ENCODE data around the gene MLX. TPM values are rescaled to one million over a fixed set of nuclear protein-coding genes. Genes with fewer than 3 reads are reported as not detected.
A peak's percentile ranks its signal among the peaks of the same experiment; 100 is the strongest.

MLX gene
- 44.8 TPM for polyA plus RNA-seq

DNA sequence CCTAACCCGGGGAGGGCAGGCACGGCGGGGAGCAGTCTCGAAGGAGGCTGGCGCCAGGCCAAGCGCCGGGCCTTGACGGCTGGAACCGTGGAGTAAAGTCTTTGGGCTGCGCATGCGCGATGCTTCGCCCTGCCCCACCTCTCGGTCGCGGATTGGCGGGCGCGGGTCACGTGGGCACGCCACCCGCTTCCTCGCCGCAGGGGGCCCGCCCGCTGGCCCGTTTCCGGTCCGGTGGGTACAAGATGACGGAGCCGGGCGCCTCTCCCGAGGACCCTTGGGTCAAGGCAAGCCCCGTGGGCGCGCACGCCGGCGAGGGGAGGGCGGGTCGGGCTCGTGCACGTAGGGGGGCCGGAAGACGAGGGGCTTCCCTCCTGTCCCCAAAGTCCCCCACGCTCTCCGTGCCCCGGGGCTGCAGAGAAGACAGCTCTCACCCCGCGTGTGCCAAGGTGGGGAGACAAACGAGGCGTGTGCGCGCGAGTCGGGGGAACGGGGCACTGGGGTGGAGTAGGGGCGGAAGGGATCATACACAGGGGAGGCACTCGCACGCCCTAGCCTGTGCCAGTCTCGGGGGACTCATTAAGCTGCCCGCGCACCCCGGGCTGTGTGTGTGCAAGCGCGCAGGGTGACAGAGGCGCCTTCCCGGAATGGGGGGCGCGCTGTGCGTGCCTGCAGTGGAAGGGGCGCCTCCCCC is at the start of gene MLX:
Gene MLX, plus strand, starts transcription at position 218 of the 691 bp plus-strand sequence. Its CDS starts 25 bp downstream, at position 243.
- Mint-ChIP-seq H3K9me3 (no peaks in the 10 kb centered on the region), H3K27me3 (no peaks in the 10 kb centered on the region), H3K27ac (peak within 1 kb of the TSS; percentile 64 to 98 (median 92)), H3K4me3 (peak within 1 kb of the TSS; percentile 90 to 99 (median 96)), H3K36me3 (peaks cover 1% of the 10 kb centered on the region), H3K4me1 (peaks cover 17 to 21% (median 18%) of the 10 kb centered on the region in 3 donors)

GRCh38 chr17:42517516-42517915 is 49.4 kb upstream of the MLX start:
- no peak overlapping the region for H3K4me3 Mint-ChIP-seq
- peaks cover 0 to 7% (median 2%) of the 10 kb centered on the region in 3 donors for H3K4me1 Mint-ChIP-seq
- H3K36me3 Mint-ChIP-seq: peaks cover 3% of the 10 kb centered on the region
- no peak overlapping the region for H3K27ac Mint-ChIP-seq
- H3K27me3 Mint-ChIP-seq: no peaks in the 10 kb centered on the region
- no peaks in the 10 kb centered on the region for H3K9me3 Mint-ChIP-seq

DNA sequence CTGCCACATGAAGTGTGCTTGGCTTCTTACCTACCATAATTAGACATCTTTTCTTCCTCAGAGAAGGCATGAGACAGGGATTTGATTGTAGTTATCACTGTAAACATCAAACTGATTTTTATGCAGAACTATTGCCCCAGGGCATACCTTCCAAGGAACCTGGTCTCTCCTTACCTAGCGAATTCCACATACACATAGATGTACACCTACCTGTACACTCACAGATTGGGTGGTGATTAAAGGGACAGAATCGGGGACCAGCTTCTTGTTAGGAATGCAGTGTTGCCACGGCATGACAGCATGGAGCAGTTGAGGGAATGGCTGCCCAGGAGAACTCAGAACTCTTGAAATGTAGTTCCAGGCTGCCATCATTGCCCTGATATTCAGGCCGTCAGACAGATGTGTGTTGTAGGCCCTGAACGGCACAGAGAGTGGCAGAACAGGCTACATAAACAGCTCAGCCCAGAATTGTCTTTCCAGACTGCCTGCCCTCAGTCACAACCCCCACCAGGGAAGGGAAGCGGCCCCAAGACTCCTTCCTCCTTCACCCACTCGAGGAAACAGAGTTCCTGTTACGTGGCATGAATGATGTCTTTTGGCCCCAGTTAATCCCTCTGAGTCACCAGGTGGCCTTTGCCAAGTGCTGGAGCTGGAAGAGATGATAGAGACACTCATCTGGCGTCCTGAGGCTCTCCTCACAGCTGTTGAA is 48.7 kb upstream of the MLX start:
- Mint-ChIP-seq H3K27me3 (no peaks in the 10 kb centered on the region), H3K4me3 (no peak overlapping the region), H3K9me3 (no peaks in the 10 kb centered on the region), H3K36me3 (peaks cover 2% of the 10 kb centered on the region), H3K27ac (no peak overlapping the region), H3K4me1 (peaks cover 0 to 7% (median 2%) of the 10 kb centered on the region in 3 donors)

DNA sequence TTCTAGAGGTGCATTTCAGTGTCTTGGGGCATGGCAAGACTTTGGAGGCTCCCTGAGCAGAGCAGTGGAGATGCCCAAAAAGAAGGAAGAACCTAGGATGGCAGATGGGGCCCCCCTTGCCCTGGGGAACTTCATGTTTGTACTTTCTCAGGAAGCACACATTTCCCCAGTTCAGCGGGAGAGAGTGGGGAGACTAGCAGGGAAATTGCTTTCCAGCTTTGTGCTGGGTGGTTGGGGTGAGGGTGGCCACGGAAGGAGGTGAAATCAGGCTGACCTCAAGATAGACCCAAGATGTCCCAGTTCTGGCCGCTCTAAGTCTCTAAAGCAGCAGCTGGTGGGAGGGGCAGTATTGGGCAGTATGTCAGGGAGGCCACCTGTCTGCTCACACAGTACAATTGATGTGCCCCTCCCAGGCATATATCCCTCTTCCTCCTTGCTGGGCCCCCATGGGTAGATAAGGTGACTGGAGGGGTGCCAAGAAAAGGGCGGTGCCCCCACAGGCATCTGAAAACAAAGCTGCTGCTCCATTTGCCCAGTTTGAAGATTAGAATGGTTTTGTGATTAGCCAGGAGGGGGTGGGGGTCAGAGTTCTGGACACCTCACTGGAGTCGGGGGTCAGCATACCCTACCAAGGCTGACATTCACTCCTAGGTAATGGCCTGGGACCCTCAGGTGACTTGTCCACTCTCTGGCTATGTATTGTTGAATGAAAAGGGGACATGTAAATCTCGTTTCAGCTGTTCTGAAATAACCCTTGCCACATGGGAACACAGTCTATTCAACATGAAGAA is 48.0 kb upstream of the MLX start:
- no peaks in the 10 kb centered on the region for H3K9me3 Mint-ChIP-seq
- no peaks in the 10 kb centered on the region for H3K27me3 Mint-ChIP-seq
- H3K4me1 Mint-ChIP-seq: peaks cover 0 to 7% (median 2%) of the 10 kb centered on the region in 3 donors
- peaks cover 1% of the 10 kb centered on the region for H3K36me3 Mint-ChIP-seq
- no peak overlapping the region for H3K4me3 Mint-ChIP-seq
- no peak overlapping the region for H3K27ac Mint-ChIP-seq

- peaks cover 1% of the 10 kb centered on the region for H3K36me3 Mint-ChIP-seq
- H3K9me3 Mint-ChIP-seq: no peaks in the 10 kb centered on the region
- H3K4me1 Mint-ChIP-seq: peaks cover 0 to 9% (median 4%) of the 10 kb centered on the region in 3 donors
- H3K27ac Mint-ChIP-seq: no peak overlapping the region
- no peaks in the 10 kb centered on the region for H3K27me3 Mint-ChIP-seq
- no peak overlapping the region for H3K4me3 Mint-ChIP-seq
Observed at GRCh38 chr17:42519546-42520491, 47.1 kb upstream of the MLX start.

DNA sequence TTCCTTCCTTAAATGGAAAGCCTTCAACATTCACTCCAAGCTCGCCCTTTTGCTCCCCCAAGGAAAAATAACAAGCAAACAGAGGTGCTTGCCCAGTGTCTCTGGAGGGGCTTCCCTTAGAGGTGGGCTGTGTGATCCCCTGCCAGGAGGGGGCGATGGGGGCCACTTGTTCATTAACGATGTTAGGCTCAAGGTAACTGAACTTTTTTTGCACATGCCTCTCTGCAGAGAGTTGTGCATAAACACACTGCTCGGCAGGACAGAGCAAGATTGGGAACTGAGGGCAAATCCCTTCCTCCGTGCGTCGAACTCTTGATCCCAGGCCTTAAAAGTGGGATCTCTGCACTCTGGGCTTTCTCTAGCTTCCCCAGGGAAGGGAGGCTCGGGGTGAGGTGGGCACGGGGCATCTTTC is 46.4 kb upstream of the MLX start:
- H3K36me3 Mint-ChIP-seq: peaks cover 1% of the 10 kb centered on the region
- H3K4me3 Mint-ChIP-seq: no peak overlapping the region
- no peaks in the 10 kb centered on the region for H3K9me3 Mint-ChIP-seq
- H3K27me3 Mint-ChIP-seq: no peaks in the 10 kb centered on the region
- peaks cover 4 to 9% (median 5%) of the 10 kb centered on the region in 3 donors for H3K4me1 Mint-ChIP-seq
- H3K27ac Mint-ChIP-seq: no peak overlapping the region

- Mint-ChIP-seq H3K4me1 (peaks cover 4 to 9% (median 5%) of the 10 kb centered on the region in 3 donors), H3K36me3 (peaks cover 1% of the 10 kb centered on the region), H3K27me3 (no peaks in the 10 kb centered on the region), H3K27ac (no peak overlapping the region), H3K4me3 (no peak overlapping the region), H3K9me3 (no peaks in the 10 kb centered on the region)
Observed at GRCh38 chr17:42521036-42521435, 45.9 kb upstream of the MLX start.

- H3K27ac Mint-ChIP-seq: no peak overlapping the region
- H3K27me3 Mint-ChIP-seq: no peaks in the 10 kb centered on the region
- peaks cover 1% of the 10 kb centered on the region for H3K36me3 Mint-ChIP-seq
- H3K4me3 Mint-ChIP-seq: no peak overlapping the region
- H3K4me1 Mint-ChIP-seq: peaks cover 4 to 9% (median 5%) of the 10 kb centered on the region in 3 donors
- H3K9me3 Mint-ChIP-seq: no peaks in the 10 kb centered on the region
Observed at GRCh38 chr17:42521666-42522262, 45.1 kb upstream of the MLX start.

GRCh38 chr17:42522263-42522790 is 44.6 kb upstream of the MLX start:
- Mint-ChIP-seq H3K9me3 (no peaks in the 10 kb centered on the region), H3K4me3 (no peak overlapping the region), H3K27me3 (peaks cover 1% of the 10 kb centered on the region), H3K4me1 (peaks cover 5 to 9% (median 5%) of the 10 kb centered on the region in 3 donors), H3K36me3 (peaks cover 1% of the 10 kb centered on the region), H3K27ac (no peak overlapping the region)

DNA sequence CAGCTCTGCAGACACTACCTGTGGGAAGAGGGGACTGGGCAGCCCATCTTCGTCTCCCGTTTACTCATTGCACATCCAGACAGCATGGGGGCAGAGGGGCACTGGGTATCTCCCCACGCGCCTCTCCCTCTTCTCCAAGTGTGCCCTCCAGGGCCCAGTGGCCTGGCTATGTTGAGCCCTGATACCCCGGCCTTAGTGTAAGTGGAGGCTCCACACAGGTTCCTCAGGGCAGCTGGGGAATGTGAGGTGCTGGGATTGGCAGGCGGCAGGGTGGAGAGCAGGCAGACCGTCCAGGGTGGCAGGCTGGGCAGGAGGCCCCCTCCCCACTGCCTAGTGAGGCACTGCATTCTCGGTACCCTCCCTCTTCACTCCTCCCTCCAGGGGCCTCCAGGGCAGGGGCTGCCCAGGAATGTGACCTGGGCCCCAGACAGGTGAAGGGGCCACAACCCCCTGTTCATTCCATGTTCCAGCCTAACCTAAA is 44.1 kb upstream of the MLX start:
- Mint-ChIP-seq H3K27me3 (peaks cover 2% of the 10 kb centered on the region), H3K27ac (no peak overlapping the region), H3K4me3 (no peak overlapping the region)

GRCh38 chr17:42525221-42525620 is 41.7 kb upstream of the MLX start:
- Mint-ChIP-seq H3K27ac (peak overlapping the region in 1 of 3 donors; percentile 28), H3K27me3 (peaks cover 2% of the 10 kb centered on the region), H3K9me3 (no peaks in the 10 kb centered on the region), H3K4me3 (no peak overlapping the region), H3K36me3 (peaks cover 1% of the 10 kb centered on the region), H3K4me1 (peaks cover 8 to 10% (median 9%) of the 10 kb centered on the region in 3 donors)

More for the DNA sequence above, 44.1 kb upstream of the MLX start:
- peaks cover 5% of the 10 kb centered on the region in 3 donors for H3K4me1 Mint-ChIP-seq
- H3K9me3 Mint-ChIP-seq: no peaks in the 10 kb centered on the region
- H3K36me3 Mint-ChIP-seq: peaks cover 1% of the 10 kb centered on the region

DNA sequence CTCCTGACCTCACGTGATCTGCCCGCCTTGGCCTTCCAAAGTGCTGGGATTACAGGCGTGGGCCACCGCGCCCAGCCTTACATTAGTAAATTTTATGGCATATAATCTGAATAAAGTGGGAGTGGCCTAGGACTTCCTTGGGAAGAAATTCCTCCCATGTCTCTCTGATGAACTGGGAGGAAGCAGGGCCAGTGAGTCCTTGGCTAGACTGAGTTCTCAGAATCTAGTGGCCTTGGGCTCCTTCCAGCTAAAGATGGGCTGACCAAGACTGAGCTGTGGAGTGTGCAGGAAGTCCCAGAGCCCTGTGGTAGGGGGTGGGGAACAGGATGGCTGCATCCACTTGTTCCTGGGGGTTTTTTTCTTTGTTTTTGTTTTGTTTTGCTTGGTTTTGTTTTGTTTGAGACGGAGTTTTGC is 40.9 kb upstream of the MLX start:
- Mint-ChIP-seq H3K9me3 (no peaks in the 10 kb centered on the region), H3K4me3 (no peak overlapping the region), H3K27ac (no peak overlapping the region), H3K4me1 (peaks cover 12 to 17% (median 14%) of the 10 kb centered on the region in 3 donors), H3K36me3 (peaks cover 1% of the 10 kb centered on the region), H3K27me3 (peaks cover 2% of the 10 kb centered on the region)

- Mint-ChIP-seq H3K4me1 (peaks cover 19 to 23% (median 19%) of the 10 kb centered on the region in 3 donors), H3K36me3 (peaks cover 1% of the 10 kb centered on the region), H3K9me3 (no peaks in the 10 kb centered on the region), H3K27ac (no peak overlapping the region), H3K4me3 (no peak overlapping the region), H3K27me3 (peaks cover 2% of the 10 kb centered on the region)
Observed at GRCh38 chr17:42527932-42528331, 39.0 kb upstream of the MLX start.

Data from IgD-negative memory B cell (primary cell).